GM10266 (cell line): ENCODE measurements around the gene HRC.
"Not testable (repeated sequence)": the region's sequence is repeated elsewhere in the genome, so short reads cannot be mapped to it uniquely, and the experiment has no call there.

Experiments
- DNase-seq: peaks from one replicate; pipeline ENCODE4 v3.0.0; 2012; ENCODE audit errors: extremely low spot score
- CTCF ChIP-seq: IDR thresholded peaks from 2 replicates; pipeline ENCODE4 v1.5.1; 2012; ENCODE audit warnings: mild to moderate bottlenecking, low read depth; ENCODE audit not compliant: control insufficient read depth, insufficient read depth; ENCODE audit errors: missing control alignments

Gene HRC

GRCh38 chr19:49150106-49150943, 4.9 kb downstream of the HRC start:
- DNase-seq, result peak; percentile 73
- TF ChIP-seq CTCF, result no peak

- no peak for DNase-seq
- TF ChIP-seq CTCF, result no peak
These were observed 5.5 kb downstream of the HRC start for GRCh38 chr19:49149652-49150105.

GRCh38 chr19:49148784-49149651, 6.2 kb downstream of the HRC start:
- TF ChIP-seq CTCF, result no peak

GRCh38 chr19:49148044-49148682, 7.0 kb downstream of the HRC start:
- DNase-seq, result no peak
- no peak for TF ChIP-seq CTCF

More at GRCh38 chr19:49148784-49149651, 6.2 kb downstream of the HRC start:
- DNase-seq, result peak; percentile 92

- not testable (repeated sequence) for DNase-seq
These were observed 8.8 kb downstream of the HRC start for GRCh38 chr19:49146408-49146770.

GRCh38 chr19:49145573-49146407, 9.4 kb downstream of the HRC start:
- TF ChIP-seq CTCF, result peak; percentile 68
- DNase-seq, result peak; percentile 87
